ENCODE data around the gene FAXDC2. TPM values are rescaled to one million over a fixed set of nuclear protein-coding genes. Genes with fewer than 3 reads are reported as not detected.

Gene FAXDC2
- total and polyA plus RNA-seq, 9 of the 15 experiments (the other 6 are each of a cell fraction or from before 2014, with no cell fraction given), result 2.4 to 30.0 (median 9.9) TPM

GRCh38 chr5:154830596-154830995, 19.8 kb downstream of the FAXDC2 start:
- CTCF ChIA-PET (ENCODE audit: low intra/inter-chr PET ratio), result no interaction called here
- FAIRE-seq, result no peak
- 83% methylated on average over 4 of the region's 4 CpGs for WGBS (ENCODE audit: insufficient coverage, low coverage, missing lambda C conversion rate)
- BruUV-seq (replicated peaks), result no TSS peak
- POLR2A ChIA-PET, result interaction anchor here (0.9 kb wide), 1 partner anchor 10 kb away, joined by 3 read pairs; no protein-coding TSS in a partner anchor
- Histone ChIP-seq H3K9me1 (ENCODE audit: control insufficient read depth, insufficient read depth, low read length) (no peaks in the 10 kb centered on the region), H2AFZ (ENCODE audit: low read depth, low read length) (no peak overlapping the region), H3K27ac (ENCODE audit: extremely low read depth, low read depth, low read length) (no peak overlapping the region), H3K9ac (ENCODE audit: insufficient read depth in 1 of 2, low read depth in 2 of 2, low read length in 2 of 2) (0 out of 4 replicates have a peak overlapping the region, but pooled peaks of 1 of the 2 experiments have one; percentile 2), H3K9me3 (replicated peaks; ENCODE audit: control insufficient read depth, insufficient read depth, low read depth, low read length) (no peaks in the 10 kb centered on the region), H3K4me1 (replicated peaks in 1 of 2; ENCODE audit: control insufficient read depth in 2 of 2, insufficient read depth in 2 of 2, low read length in 2 of 2) (peaks cover 15 to 18% of the 10 kb centered on the region in 2 experiments; a peak in 4 of 5 replicates), H3K79me2 (ENCODE audit: control insufficient read depth, insufficient read depth, low read length) (peaks cover 33% of the 10 kb centered on the region), H3K4me2 (ENCODE audit: insufficient read depth, low read length) (no peak overlapping the region), H3K36me3 (ENCODE audit: control insufficient read depth, insufficient read depth, low read length) (peaks cover 54% of the 10 kb centered on the region), H3K27me3 (ENCODE audit: control insufficient read depth in 2 of 2, insufficient read depth in 2 of 2, low read length in 2 of 2) (no peaks in the 10 kb centered on the region), H3K4me3 (no peak overlapping the region), H4K20me1 (replicated peaks; ENCODE audit: control insufficient read depth, insufficient read depth, low read length) (no peaks in the 10 kb centered on the region)
- in situ Hi-C loops (cut with MboI), result no loop called here
- DNase-seq (ENCODE audit: extremely low read depth in 1 of 4, low spot score in 3 of 4), result no peak
- no peak for ATAC-seq
- intact Hi-C loops (cut with micrococcal nuclease), result no loop called here
- TF ChIP-seq ZNF280A (IDR thresholded peaks at IDR 0.05; ENCODE audit: low read depth, partially characterized antibody), result no peak
- no peak for TF ChIP-seq MLLT1 (IDR thresholded peaks at IDR 0.05)
- no peak for TF ChIP-seq NFATC3 (IDR thresholded peaks at IDR 0.05)
- TF ChIP-seq ARNT (IDR thresholded peaks at IDR 0.05), result no peak
- no peak for TF ChIP-seq CBX1 (IDR thresholded peaks at IDR 0.05; ENCODE audit: low read depth)
- TF ChIP-seq BMI1 (IDR thresholded peaks at IDR 0.05; ENCODE audit: low read length), result no peak
- no peak for TF ChIP-seq CREB3 (tag; conservative IDR thresholded peaks at IDR 0.05; ENCODE audit: low read depth)
- no peak for TF ChIP-seq ZNF444 (CRISPR knock-in tag; IDR thresholded peaks at IDR 0.05)
- TF ChIP-seq TCF15 (CRISPR knock-in tag; IDR thresholded peaks at IDR 0.05), result no peak
- no peak for TF ChIP-seq AFF1 (IDR thresholded peaks at IDR 0.05; ENCODE audit: low read depth in 1 of 2, partially characterized antibody in 2 of 2)
- TF ChIP-seq SOX6 (IDR thresholded peaks at IDR 0.05), result no peak

All from K562 (cell line).